OCI-LY1 (cell line): Measurements from ENCODE around the gene GLRB.
A peak's percentile ranks its signal among the peaks of the same experiment; 100 is the strongest.

Experiments used
- H2AFZ ChIP-seq: fragments of 200-600 bp; sonication (generic), shearing (Covaris generic); 2 replicates; pipeline ENCODE4 v1.6.0; 2014; ENCODE audit warnings: antibody characterized with exemption, mild to moderate bottlenecking, low read length
- H3F3A ChIP-seq: fragments of 200-600 bp; sonication (generic), shearing (Covaris generic); 2 replicates; pipeline ENCODE4 v1.6.0; 2014; ENCODE audit warnings: mild to moderate bottlenecking, antibody characterized with exemption, low read length, moderate library complexity; ENCODE audit not compliant: insufficient read depth
- H3K27ac ChIP-seq: fragments of 200-600 bp; sonication (generic); 2 replicates; pipeline ENCODE4 v1.5.1; 2014; ENCODE audit warnings: low read length, mixed run types, mild to moderate bottlenecking, low read depth; ENCODE audit not compliant: poor library complexity, severe bottlenecking
- H3K27me3 ChIP-seq: fragments of 200-600 bp; sonication (generic); 2 replicates; pipeline ENCODE4 v1.6.0; 2014; ENCODE audit warnings: antibody characterized with exemption, mild to moderate bottlenecking, low read length, moderate library complexity; ENCODE audit not compliant: insufficient read depth
- H3K36me3 ChIP-seq: fragments of 200-600 bp; sonication (generic); 2 replicates; pipeline ENCODE4 v1.6.1; 2014; ENCODE audit warnings: mild to moderate bottlenecking, antibody characterized with exemption, low read length, moderate library complexity, mixed read lengths; ENCODE audit not compliant: insufficient read depth
- H3K4me1 ChIP-seq: fragments of 200-600 bp; sonication (generic); 2 replicates; pipeline ENCODE4 v1.5.1; 2014; ENCODE audit warnings: mild to moderate bottlenecking, low read length, moderate library complexity; ENCODE audit not compliant: insufficient read depth, severe bottlenecking
- H3K4me2 ChIP-seq: fragments of 200-600 bp; sonication (generic), shearing (Covaris generic); 2 replicates; pipeline ENCODE4 v1.6.1; 2014; ENCODE audit warnings: low read length
- H3K4me3 ChIP-seq: fragments of 200-600 bp; sonication (generic); 2 replicates; pipeline ENCODE4 v1.5.1; 2014; ENCODE audit warnings: low read length, low read depth, mild to moderate bottlenecking, mixed read lengths; ENCODE audit not compliant: poor library complexity, severe bottlenecking
- H3K79me2 ChIP-seq: fragments of 200-600 bp; shearing (Covaris generic); 2 replicates; pipeline ENCODE4 v1.6.1; 2016; ENCODE audit warnings: mixed run types, low read length, mixed read lengths; ENCODE audit not compliant: insufficient read depth
- H3K9ac ChIP-seq: fragments of 200-600 bp; sonication (generic), shearing (Covaris generic); 2 replicates; pipeline ENCODE4 v1.6.1; 2014; ENCODE audit warnings: mild to moderate bottlenecking, low read length, mixed read lengths
- H3K9me2 ChIP-seq: fragments of 200-600 bp; sonication (generic), shearing (Covaris generic); 2 replicates; pipeline ENCODE4 v1.6.1; 2014; ENCODE audit warnings: low read depth, mild to moderate bottlenecking, low read length, mixed read lengths
- H3K9me3 ChIP-seq: fragments of 200-600 bp; shearing (Covaris generic); 2 replicates; pipeline ENCODE4 v1.6.1; 2014; ENCODE audit warnings: low read length, mixed read lengths
- H4K20me1 ChIP-seq: fragments of 200-600 bp; sonication (generic), shearing (Covaris generic); 2 replicates; pipeline ENCODE4 v1.6.0; 2016; ENCODE audit warnings: mild to moderate bottlenecking, low read length; ENCODE audit not compliant: insufficient read depth
- CTCF ChIP-seq: fragments of 200-600 bp; sonication (generic), shearing (Covaris generic); IDR thresholded peaks from 2 replicates; pipeline ENCODE4 v1.5.1; 2017; ENCODE audit warnings: mild to moderate bottlenecking, antibody characterized with exemption, low read length, moderate library complexity, mixed read lengths
- EZH2 ChIP-seq: fragments of 200-600 bp; sonication (generic), shearing (Covaris generic); IDR thresholded peaks from 2 replicates; pipeline ENCODE4 v1.8.0; 2017; ENCODE audit warnings: borderline replicate concordance, mixed run types, mild to moderate bottlenecking, antibody characterized with exemption, low read length, moderate library complexity, mixed read lengths

Gene GLRB

DNA sequence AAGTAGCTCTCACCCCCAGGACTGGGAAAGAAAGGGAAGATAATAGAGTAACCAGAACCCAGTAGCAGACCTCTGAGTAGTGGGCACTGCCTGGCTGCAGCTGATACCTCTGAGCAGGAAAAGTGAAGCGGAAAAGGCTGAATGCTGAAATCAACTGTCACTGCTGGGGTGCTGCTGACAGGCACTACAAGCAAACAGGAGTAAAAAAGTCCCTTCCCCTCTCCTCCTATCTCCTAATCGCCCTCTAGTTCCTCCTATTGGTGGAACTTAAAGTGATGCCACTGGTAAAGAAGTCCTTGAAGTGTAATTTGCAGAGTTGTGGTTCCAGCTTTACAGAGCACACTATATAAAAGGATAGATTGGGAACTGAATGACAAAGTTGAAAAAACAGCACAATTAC, 32.8 kb upstream of the GLRB start:
- Histone ChIP-seq H3K4me2 (no peak overlapping the region), H3K79me2 (no peaks in the 10 kb centered on the region)

GRCh38 chr4:157045507-157046127, 30.3 kb upstream of the GLRB start:
- no peak overlapping the region for H2AFZ ChIP-seq
- H3K9me2 ChIP-seq = no peaks in the 10 kb centered on the region
- H3K9ac ChIP-seq = no peak overlapping the region
- no peaks in the 10 kb centered on the region for H3K79me2 ChIP-seq
- no peaks in the 10 kb centered on the region for H3K27me3 ChIP-seq
- no peak overlapping the region for H3K4me3 ChIP-seq
- H3K9me3 ChIP-seq = no peaks in the 10 kb centered on the region
- H3K36me3 ChIP-seq = no peaks in the 10 kb centered on the region
- H3K27ac ChIP-seq = no peak overlapping the region
- H3K4me2 ChIP-seq = no peak overlapping the region
- H4K20me1 ChIP-seq = no peaks in the 10 kb centered on the region
- H3F3A ChIP-seq = no peaks in the 10 kb centered on the region
- no peaks in the 10 kb centered on the region for H3K4me1 ChIP-seq
- TF ChIP-seq CTCF = peak; percentile 49; the same call in 1 of the 2 replicates
- no peak for TF ChIP-seq EZH2

More for the DNA sequence above, 32.8 kb upstream of the GLRB start:
- Histone ChIP-seq H3K27ac (no peak overlapping the region), H3K9ac (no peak overlapping the region), H2AFZ (no peak overlapping the region), H3K4me3 (no peak overlapping the region), H3F3A (no peaks in the 10 kb centered on the region), H3K9me2 (no peaks in the 10 kb centered on the region), H3K9me3 (no peaks in the 10 kb centered on the region), H3K4me1 (no peaks in the 10 kb centered on the region), H3K27me3 (no peaks in the 10 kb centered on the region), H3K36me3 (no peaks in the 10 kb centered on the region), H4K20me1 (no peaks in the 10 kb centered on the region)
- TF ChIP-seq EZH2 (no peak), CTCF (no peak)

DNA sequence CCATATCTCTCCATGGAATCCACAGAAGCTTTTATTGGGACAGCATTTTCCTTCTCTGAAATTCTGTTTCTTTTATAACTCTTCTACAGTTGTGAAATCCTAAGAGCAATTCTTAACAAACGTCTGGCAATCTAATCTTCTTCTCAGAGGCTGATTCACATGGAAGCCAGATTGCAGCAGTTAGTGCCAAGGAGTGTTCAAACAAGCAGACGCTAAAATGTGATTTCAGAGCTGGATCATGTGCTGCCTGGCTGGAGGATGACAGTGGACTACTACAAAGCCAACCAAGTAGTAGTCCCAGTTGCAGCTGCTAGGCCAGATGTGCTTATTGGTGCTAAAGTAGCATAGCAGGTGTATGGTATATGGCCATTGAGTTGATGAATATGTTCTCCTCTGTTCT, 27.7 kb upstream of the GLRB start:
- Histone ChIP-seq H2AFZ (no peak overlapping the region), H3K27ac (no peak overlapping the region), H3K27me3 (no peaks in the 10 kb centered on the region), H3K9ac (no peak overlapping the region), H4K20me1 (no peaks in the 10 kb centered on the region), H3F3A (no peaks in the 10 kb centered on the region), H3K4me1 (no peaks in the 10 kb centered on the region), H3K4me2 (no peak overlapping the region), H3K36me3 (no peaks in the 10 kb centered on the region), H3K9me3 (no peaks in the 10 kb centered on the region), H3K9me2 (no peaks in the 10 kb centered on the region), H3K79me2 (no peaks in the 10 kb centered on the region), H3K4me3 (no peak overlapping the region)
- no peak for TF ChIP-seq EZH2
- no peak for TF ChIP-seq CTCF
